Fibroblast of upper back skin (primary cell): ENCODE data around the gene HEATR5A.
"Not testable (repeated sequence)": the region's sequence is repeated elsewhere in the genome, so short reads cannot be mapped to it uniquely, and the experiment has no call there.

Source experiments
- DNase-seq: peaks from one replicate; pipeline ENCODE4 v3.0.0-alpha.2; 2013

The HEATR5A gene

DNA sequence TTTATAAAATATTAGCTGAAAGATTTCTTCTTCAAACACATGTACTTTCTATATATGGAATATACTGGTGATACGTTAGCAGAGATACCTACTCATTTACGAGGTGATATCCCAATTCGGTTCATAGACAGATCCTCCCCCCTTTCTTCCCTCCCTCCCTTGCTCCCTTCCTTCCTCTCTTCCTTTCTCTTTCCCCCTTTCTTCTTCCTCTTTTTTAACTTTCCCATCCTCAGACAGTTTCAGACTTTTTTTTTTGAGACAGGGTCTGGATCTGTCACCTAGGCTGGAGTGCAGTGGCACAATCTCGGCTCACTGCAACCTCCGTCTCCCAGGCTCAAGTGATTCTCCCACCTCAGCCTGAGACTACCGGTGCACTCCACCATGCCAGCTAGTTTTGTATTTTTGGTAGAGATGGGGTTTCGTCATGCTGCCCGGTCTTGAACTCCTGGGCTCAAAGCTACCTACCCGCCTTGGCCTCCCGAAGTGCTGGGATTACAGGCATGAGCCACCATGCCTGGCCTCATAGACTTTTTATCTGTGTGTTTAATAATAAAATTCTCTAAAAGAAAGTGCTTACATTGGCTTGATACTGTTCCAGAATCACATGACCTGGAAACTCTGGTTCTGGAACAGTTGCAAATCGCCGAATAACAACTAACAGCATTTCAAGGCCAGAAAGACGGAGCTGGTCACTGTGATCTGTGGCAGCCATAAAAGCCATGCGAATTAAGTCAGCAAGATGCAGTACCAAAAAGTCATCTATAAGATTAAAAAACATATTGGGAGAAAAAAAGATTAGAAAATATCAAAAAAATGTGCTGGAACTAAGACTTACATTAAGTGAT, 99.2 kb downstream of the HEATR5A start:
- DNase-seq, result no peak

DNA sequence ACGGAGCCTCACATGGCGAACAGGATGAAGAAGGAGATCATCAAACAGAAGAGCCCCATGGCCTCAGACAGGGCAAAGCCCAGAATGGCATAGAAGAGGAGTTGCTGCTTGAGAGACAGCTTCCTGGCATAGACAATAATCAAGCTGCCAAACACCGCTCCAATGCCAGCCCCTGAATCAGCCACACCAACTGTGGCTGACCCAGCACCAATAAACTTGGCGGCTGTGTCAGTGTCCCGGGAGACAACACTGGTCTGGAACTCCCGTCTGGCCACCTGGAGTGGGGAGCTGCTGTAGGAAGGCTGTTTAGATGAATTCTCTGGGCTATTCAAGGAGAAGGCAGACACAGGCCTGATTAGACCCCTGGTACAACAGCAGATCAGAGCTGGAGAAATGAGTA, 100.1 kb downstream of the HEATR5A start:
- no peak for DNase-seq

DNA sequence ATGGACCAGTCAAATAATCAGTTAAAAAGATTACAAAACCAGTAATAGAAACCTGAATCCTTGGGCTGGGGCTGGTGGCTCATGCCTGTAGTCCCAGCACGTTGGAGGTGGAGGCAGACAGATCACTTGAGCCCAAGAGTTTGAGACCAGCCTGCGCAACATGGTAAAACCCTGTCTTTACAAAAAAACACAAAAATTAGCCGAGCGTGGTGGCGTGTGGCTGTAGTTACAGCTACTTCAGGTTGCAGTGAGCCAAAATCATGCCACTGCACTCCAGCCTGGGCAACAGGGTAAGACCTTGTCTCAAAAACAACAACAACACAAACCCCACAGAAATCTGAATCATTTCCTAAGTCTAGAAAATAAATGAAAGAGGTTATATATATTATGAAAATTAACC, 100.6 kb downstream of the HEATR5A start:
- no peak for DNase-seq

DNA sequence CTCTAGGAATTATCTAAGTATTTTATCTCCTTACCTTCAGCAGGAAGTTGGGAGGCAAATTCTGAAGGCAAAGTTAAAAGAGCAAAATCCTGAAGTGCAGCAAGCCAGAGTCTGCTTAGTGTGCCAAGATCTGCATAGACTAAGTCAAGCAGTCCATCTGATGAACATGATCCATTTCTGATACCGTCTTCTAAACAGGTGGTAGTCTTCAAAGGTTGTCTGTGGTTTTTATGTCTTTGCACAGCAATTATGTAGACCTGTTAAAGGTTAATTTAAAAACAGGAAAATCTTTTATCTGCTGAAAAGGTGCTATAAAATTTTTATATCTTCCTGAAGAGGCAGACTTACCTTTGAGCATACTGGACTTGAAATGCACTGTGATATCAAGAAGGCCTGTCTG, 107.4 kb downstream of the HEATR5A start:
- no peak for DNase-seq

DNA sequence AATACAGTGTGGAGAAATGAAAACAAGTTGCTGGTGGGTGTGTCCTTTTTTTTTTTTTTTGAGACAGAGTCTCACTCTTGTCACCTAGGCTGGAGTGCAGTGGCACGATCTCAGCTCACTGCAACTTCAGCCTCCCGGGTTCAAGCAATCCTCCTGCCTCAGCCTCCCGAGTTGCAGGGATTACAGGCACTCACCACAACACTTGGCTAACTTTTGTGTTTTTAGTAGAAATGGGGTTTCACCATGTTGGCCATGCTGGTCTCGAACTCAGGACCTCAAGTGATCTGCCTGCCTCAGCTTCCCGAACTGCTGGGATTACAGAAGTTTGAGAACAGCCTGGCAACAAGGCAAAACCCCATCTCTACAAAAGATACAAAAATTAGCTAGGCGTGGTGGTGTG, 108.0 kb downstream of the HEATR5A start:
- DNase-seq, result not testable (repeated sequence)

DNA sequence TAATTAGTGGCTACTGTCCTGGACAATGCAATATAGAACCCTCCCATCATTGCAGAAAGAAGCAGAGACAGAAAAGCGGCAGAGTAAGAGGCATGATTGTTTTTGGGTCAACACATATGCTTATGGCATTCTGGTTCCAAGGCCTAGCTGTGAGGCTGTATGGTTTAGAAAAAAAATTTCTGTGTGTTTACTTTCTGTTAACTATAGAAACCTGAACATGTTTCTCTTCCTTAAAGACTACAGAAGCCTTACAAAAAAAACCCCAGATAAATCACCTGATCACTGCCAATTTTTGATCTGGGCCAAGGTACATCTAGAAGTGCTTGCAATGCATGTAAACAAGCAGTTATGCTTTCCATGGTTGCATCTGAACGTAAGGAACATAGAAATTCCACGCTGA, 112.7 kb downstream of the HEATR5A start:
- no peak for DNase-seq

DNA sequence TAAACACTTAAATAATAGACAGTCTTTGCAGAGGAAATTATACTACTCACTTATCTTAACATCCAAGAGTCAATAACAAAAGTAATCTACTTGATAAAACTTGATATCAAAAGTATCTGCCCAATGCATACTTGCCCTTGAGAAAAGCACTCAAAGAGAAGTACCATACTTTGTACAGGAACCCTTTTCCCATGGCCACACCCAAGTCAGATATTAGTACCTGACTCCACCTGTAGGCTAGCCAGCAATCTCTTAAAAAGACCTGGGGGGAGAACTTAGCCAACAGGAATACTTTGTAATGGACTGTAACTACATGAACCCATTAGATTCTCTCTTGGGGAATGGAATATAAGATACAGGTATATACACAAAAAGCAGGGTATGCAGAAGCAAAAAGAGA, 113.2 kb downstream of the HEATR5A start:
- DNase-seq, result no peak

DNA sequence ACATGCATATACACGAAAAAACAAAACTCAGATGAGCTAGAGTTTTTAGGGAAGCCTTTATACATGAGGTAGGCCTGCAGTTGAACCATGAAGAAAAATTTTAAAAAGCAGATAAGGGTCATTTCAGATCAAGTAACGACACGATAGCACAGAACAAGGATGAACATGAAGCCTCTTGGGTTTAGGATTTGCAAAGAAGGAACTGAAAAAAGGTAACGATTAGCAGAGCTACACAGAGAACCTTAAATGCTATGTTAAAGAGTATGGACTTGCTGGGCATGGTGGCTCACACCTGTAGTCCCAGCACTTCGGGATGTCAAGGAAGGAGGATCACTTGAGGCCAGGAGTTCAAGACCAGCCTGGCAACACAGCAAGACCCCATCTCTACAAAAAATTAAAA, 116.7 kb downstream of the HEATR5A start:
- no peak for DNase-seq

DNA sequence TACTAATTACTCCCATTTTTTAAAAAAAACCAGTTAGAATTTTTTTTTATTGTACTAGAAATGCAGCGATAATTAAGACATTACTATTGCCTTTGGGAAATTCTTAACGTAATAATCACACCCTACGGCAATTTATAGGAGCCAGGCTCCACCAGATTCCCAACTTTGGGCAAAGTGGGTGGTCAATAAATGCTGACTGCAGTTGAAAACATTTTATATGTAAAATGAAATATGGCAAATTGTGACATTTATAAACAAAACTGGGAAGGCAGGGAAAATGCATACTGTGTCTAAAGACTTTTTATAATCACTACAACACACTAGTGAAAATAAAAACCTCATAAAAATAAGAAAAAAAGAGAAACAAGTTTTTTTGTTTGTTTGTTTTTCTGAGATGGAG, 119.5 kb downstream of the HEATR5A start:
- DNase-seq, result no peak

DNA sequence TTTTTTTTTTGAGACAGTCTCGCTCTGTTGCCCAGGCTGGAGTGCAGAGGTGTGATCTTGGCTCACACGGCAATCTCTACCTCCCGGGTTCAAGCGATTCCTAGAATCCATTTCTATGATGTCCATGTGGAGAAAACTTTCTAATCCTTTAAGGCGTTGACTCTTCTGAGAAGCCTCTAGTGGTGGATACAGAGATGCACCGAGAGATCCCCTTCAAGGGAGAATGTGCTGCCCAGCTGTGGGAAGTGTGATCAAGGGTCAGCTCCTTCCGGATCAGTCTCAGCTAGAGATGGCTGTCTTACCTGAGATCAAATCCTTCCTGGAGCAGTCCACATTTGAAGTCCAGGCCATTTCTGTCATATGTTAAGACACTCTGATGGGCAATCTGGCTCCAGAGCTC, 120.1 kb downstream of the HEATR5A start:
- DNase-seq, result peak; percentile 7

DNA sequence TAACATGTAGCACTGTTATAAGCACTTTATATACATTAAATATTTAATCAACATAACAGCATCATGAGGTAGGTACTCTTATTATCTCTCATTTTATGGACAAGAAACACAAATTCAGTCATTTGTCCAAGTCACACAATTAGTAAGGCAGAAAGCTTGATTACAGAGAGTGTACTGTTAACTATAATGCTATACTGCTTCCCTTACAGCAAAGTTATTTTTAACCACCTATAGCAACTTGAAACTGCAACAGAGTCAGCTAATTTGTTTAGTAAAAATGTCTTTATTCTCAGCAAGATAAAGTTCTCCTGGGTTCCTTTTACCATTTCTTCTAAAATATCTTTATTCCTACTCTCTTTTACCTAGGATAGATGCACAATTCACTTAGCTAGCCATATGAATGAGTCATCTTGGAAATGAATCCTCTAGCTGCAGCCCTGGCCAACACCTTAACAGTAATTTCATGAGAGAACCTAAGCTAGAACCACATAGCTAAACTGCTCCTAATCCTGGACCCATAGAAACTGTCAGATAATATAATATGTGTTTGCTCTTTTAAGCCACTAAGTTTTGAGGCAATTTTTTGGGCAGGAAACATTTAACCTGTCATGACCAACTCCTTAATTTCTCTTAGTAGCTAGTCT, 122.5 kb downstream of the HEATR5A start:
- peak; percentile 7 for DNase-seq

DNA sequence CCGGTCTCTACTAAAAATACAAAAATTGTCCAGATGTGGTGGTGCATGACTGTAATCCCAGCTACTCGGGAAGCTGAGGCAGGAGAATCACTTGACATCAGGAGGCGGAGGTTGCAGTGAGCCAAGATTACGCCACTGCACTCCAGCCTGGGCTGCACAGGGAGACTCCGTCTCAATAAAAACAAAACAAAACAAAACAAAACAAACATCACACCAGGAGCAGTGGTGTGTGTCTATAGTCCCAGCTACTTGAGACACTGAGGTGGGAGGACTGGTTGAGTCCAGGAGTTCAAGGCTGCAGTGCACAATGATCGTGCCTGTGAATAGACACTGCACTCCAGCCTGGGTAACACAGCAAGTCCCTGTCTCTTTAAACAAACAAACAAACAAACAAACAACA, 123.2 kb downstream of the HEATR5A start:
- DNase-seq, result no peak

DNA sequence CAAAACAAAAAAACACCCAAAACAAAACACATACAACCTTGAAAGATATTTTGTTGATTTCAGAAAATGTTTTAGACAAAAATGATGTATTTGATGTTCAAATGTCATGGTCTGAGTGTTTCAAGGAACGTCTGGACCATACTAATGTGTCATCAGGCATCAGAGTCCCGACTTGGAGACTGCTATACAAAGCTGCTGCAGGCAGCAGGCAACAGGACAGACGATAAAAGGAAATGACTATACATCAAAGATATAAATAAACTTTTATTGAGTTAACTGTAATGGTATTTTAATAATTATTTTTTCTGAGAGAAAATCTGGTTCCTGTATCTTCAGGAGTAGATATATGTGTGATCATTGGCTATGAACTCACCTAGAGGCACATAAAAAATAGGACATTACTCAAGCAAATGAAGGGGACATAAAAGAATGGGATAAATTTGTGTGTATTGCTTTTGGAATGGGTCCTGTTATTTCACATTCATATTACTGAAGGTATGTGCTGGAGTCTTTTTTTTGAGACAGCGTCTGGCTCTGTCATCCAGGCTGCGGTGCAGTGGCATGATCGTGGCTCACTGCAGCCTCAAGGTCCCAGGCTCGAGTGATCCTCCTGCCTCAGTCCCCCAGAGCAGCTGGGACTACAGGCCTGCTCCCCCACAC, 125.5 kb downstream of the HEATR5A start:
- DNase-seq, result peak; percentile 16

DNA sequence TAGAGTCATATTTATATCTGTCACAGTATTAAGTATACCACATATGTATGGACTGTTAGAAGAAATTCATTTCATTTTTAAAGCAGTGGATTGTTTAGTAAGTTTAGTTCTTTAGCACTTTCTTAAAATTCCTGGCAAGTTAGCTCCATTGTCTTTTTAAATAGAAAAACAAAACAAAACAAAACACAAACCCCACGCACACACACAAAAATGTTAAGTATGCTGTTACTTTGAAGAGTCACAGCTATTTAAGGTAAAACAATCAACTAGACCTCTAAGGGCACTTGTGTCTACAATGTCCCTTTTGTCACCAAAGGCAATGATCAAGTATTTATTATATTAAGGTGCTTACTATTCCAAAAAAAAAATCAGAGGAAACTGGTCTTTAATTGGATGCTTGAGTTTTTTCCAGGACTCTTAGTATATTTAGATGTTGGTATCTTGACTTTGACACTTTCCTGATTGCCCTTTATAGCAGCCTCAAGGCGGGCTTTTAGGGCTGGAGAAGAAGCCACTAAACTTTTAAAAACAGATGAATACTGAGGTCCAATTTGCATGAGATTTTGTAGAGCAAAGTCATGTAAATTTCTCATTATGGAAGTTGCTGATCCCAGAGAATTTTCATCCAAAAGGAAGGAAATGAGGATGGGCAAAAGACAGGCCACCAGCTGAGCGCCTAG, 127.3 kb downstream of the HEATR5A start:
- DNase-seq, result no peak

DNA sequence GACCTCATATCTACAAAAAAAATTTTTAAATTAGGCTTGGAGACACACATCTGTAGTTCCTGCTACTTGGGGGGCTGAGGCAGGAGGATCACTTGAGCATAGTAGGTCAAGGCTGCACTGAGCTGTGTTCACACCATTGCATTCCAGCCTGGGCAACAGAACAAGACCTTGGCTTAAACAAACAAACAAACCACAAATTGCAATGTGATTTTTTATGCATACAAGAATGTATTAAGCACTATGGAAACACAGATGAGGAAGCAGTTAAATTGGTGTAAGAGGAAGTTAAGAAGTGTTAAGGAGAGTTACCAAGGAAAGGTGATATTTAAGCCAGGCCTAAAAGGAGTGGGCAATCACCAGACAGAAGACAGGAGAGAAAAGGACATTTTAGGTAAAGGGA, 129.1 kb downstream of the HEATR5A start:
- DNase-seq, result no peak

DNA sequence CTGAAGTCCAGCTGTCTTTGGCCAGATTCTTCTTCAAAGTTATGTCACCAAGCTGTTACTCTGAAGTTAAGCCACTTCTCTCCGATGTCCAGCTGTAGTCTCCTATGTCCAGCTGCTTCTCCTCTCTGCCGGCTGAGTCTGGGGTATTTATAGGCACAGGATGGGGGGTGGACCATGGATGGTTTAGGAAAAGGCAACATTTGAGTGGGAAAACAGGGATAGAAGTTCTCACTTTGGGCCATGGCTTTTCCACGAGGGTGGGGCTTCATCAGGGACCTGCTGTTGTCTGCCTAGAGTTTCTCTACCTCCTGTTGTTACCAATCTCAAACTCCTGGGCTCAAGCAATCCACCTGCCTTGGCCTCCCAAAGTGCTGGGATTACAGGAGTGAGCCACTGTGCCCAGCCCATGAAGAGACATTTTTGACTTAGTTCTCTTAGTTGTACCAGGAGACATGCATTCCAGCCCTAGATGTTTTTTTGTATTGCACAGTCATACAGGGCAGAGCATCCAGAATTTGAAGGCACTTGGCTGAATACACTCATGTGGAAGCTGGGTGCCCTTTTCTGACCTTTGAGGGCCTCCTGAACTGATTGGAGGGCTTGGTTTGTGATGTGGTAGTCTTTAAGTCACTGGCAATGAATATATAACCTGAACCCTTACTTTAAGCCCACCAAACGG, 132.9 kb downstream of the HEATR5A start:
- no peak for DNase-seq

DNA sequence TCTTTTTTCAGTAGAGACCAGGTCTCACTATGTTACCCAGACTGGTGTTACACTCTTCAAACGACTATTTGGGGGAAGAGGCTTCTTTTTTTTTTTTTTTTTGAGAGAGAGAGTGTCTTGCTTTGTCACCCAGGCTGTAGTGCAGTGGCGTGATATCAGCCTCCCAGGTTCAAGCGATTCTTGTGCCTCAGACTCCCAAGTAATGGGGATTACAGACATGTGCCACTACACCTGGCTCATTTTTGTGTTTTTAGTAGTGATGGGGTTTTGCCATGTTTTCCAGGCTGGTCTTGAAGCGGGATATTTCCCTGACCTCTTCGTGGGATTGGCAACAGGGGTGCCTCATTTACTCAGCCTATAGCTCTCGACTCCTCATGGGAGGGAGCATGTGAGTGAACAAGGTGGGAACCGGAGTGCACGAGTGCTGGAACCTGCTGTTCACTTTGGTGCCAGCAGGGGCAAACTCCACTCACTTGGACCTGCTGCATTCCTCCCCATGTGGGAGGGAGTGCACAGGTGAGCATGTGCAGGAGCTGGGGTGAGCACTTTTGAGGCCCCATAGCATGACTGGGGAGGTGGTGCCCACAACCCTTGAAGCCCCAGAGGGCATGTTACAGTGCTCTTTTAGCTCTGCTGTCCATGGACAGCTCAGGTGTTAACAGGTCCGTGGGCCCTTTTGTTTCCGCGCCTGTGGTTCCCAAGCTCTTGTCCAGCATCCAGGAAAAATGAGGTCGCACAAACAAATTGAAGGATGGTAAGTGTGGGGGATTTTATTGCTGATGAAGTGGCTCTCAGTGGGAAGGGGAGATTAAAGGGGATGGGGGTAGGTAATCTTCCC, 133.7 kb downstream of the HEATR5A start:
- no peak for DNase-seq

DNA sequence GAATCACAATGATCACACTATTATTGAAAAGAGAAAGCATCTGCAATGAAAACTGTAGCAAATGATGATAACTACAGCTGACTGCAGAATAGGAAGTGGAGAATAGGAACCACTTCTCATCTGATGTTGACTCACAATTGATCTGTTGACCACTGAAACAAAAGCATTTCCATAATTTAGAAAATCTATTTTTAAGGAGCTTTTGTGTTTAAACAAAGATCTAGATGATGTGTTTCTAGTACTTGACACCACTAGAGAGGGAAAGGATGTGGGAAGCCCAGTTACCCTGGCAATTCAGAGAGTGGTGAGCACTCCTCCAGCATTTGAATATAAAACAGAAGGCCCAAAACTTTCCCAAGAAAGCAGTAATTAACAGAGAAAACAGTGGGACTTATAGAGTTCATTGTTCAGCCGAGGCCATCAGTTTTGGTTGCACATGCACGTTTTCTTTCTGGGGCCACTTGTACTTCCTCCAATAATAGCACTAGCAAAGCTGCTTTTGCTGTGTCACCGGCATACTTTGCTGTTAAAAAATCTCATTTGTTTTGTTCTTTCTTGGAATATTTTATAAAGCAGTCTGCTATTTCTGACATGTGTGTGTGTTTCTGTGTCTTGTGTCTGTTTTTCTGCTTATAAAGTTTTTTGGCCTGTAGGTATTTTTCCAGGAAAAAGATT, 136.6 kb downstream of the HEATR5A start:
- no peak for DNase-seq

DNA sequence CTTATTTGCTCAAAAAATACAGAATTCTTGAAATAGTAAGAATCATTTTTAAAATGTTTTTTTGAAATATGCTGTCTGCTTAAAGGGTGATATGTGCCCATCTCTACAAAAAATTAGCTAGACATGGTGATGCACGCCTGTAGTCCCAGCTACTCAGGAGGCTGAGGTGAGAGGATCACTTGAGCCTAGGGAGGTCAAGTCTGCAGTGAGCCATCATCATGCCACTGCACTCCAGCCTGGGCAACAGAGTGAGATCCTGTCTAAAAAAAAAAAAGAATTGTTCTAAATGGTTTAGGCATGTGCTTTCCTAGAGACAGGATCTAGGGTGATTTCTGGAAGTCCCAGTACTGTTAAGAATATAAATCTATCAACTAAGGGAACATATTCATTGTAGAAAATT, 137.2 kb downstream of the HEATR5A start:
- DNase-seq, result no peak

DNA sequence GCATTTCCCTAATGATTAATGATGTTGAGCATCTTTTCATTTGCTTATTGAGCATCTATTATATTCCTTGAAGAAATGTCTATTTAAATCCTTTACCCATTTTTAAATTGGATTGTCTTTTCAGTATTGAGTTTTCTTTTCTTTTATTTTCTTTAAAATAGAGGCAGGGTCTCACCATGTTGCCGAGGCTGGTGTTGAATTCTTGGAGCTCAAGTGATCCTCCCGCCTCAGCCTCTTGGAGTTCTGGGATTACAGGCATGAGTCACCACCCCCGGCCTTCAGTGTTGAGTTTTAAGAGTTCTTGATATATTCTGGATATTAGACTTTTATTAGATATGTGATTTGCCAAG, 139.5 kb downstream of the HEATR5A start:
- no peak for DNase-seq

DNA sequence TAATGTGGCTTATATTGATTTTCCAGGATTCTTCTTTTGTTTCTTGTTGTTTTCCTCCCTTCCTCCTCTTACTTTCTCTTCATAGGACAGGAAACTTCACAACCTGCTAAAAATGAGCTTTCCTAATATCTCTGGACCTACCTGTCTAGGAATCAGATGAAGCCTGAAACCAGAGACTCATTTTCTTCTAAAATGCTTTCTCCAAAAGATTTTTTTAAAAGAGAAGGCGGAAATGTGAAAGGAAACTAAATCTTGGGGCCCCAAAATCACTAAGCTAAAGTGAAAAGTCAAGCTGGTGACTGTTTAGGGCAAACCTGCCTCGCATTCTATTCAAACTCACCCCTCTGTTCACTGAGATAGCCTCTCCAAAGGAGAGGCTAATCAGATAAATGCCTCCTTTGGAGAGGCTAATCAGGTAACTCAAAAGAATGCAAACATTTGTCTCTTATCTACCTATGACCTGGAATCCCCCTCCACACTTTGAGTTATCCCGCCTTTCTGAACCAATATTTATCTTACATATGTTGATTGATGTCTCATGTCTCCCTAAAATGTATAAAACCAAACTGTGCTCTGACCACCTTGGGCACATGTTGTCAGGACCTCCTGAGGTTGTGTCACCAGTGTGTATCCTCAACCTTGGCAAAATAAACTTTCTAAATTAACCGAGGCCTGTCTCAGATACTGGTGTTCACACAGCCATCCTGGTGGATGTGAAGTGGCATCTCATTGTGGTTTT, 140.0 kb downstream of the HEATR5A start:
- DNase-seq, result no peak
